K562 (cell line): ENCODE measurements around the gene MSTN. TPM values are rescaled to one million over a fixed set of nuclear protein-coding genes. Genes with fewer than 3 reads are reported as not detected.

ENCODE experiments used
- ATAC-seq: fragments of 200-7000 bp; cut with Tn5 transposase; 3 replicates; pipeline ENCODE4 v1.9.1; 2020; ENCODE audit warnings: moderate library complexity
- BruUV-seq: library from RNA; stranded (reverse); fragments of 400-500 nt; replicated peaks from 2 replicates; lab custom pipeline; 2021; lab: Mats Ljungman, UMichigan
- CTCF ChIA-PET: fragments of 300-600 bp; formaldehyde crosslinking; extraction: SDS; loops from one replicate; lab custom pipeline; 2021; ENCODE audit warnings: low intra/inter-chr PET ratio; lab: Yijun Ruan, JAX
- POLR2A ChIA-PET: fragments of 300-600, 350-650 bp; sonication (Branson Sonifier 250); formaldehyde crosslinking; extraction: SDS; loops from one replicate; lab custom pipeline; 2021; ENCODE audit warnings: antibody characterized with exemption, inconsistent platforms; lab: Yijun Ruan, JAX
- DNase-seq, 4 experiments: peaks; one replicate each; pipeline versions ENCODE4 v3.0.0 to v3.0.0-alpha.2; 2011 to 2018; ENCODE audit warnings: low spot score in 3 of 4, mixed read lengths in 3 of 4; ENCODE audit errors: extremely low read depth in 1 of 4
- FAIRE-seq: peaks from 2 replicates; lab custom pipeline; 2011; peaks lifted over from hg19 to GRCh38; lab: Jason Lieb, UNC
- H2AFZ ChIP-seq: 2 replicates; pipeline ENCODE4 v1.6.0; 2011; ENCODE audit warnings: low read depth, low read length, control low read depth, inconsistent platforms
- H3K27ac ChIP-seq: fragments of 200-600 bp; 3 replicates; pipeline ENCODE4 v1.8.0; 2011; ENCODE audit warnings: low read depth, mild to moderate bottlenecking, control low read depth, inconsistent platforms, low read length, moderate library complexity, mixed read lengths; ENCODE audit errors: extremely low read depth
- H3K27me3 ChIP-seq, 2 experiments: fragments of 300-600 bp in 1 of 2; 2 replicates in 1 of 2; 3 replicates in 1 of 2; pipeline versions ENCODE4 v1.6.0 to v1.8.0; 2011; ENCODE audit warnings: inconsistent platforms in 2 of 2, low read length in 2 of 2, mild to moderate bottlenecking in 1 of 2, mixed read lengths in 1 of 2, moderate library complexity in 1 of 2; ENCODE audit not compliant: control insufficient read depth in 2 of 2, insufficient read depth in 2 of 2
- H3K36me3 ChIP-seq: fragments of 300-600 bp; 3 replicates; pipeline ENCODE4 v1.8.0; 2011; ENCODE audit warnings: mild to moderate bottlenecking, low read length, inconsistent platforms; ENCODE audit not compliant: control insufficient read depth, insufficient read depth
- H3K4me1 ChIP-seq, 2 experiments: fragments of 200-600 bp in 1 of 2; replicated peaks in 1 of 2; 2 replicates in 1 of 2; 3 replicates in 1 of 2; pipeline versions ENCODE4 v1.5.1 to v1.8.0; 2011; ENCODE audit warnings: inconsistent platforms in 2 of 2, low read length in 2 of 2, mild to moderate bottlenecking in 1 of 2, mixed read lengths in 1 of 2, moderate library complexity in 1 of 2; ENCODE audit not compliant: control insufficient read depth in 2 of 2, insufficient read depth in 2 of 2
- H3K4me2 ChIP-seq: 2 replicates; pipeline ENCODE4 v1.6.1; 2011; ENCODE audit warnings: low read length, control low read depth, inconsistent platforms, mixed read lengths; ENCODE audit not compliant: insufficient read depth
- H3K4me3 ChIP-seq: fragments of 200-600 bp; sonication (generic), shearing (Covaris generic); 2 replicates; pipeline ENCODE4 v1.5.1; 2016; ENCODE audit warnings: control low read depth, inconsistent platforms
- H3K79me2 ChIP-seq: fragments of 200-600 bp; 3 replicates; pipeline ENCODE4 v1.8.0; 2011; ENCODE audit warnings: low read length, inconsistent platforms; ENCODE audit not compliant: control insufficient read depth, insufficient read depth
- H3K9ac ChIP-seq, 2 experiments: 2 replicates each; pipeline versions ENCODE4 v1.6.0 to v1.6.1; 2011; ENCODE audit warnings: low read depth in 2 of 2, low read length in 2 of 2, control low read depth in 1 of 2, inconsistent platforms in 1 of 2, mild to moderate bottlenecking in 1 of 2, mixed read lengths in 1 of 2; ENCODE audit not compliant: insufficient read depth in 1 of 2
- H3K9me1 ChIP-seq: one replicate; pipeline ENCODE4 v1.6.0; 2011; ENCODE audit warnings: inconsistent platforms, mild to moderate bottlenecking, low read length, moderate library complexity; ENCODE audit not compliant: control insufficient read depth, insufficient read depth
- H3K9me3 ChIP-seq: replicated peaks from 2 replicates; pipeline ENCODE4 v1.5.1; 2011; ENCODE audit warnings: low read depth, low read length, inconsistent platforms; ENCODE audit not compliant: control insufficient read depth, insufficient read depth
- H4K20me1 ChIP-seq: replicated peaks from 2 replicates; pipeline ENCODE4 v1.6.1; 2011; ENCODE audit warnings: low read length, inconsistent platforms, mixed read lengths; ENCODE audit not compliant: control insufficient read depth, insufficient read depth
- ARNT ChIP-seq, 2 experiments: fragments of 450-650 bp; IDR thresholded peaks; 2 replicates each; pipeline ENCODE4 v1.6.1; 2016; ENCODE audit warnings: mild to moderate bottlenecking in 1 of 2
- BCOR ChIP-seq: fragments of 450-650 bp; IDR thresholded peaks from 2 replicates; pipeline ENCODE4 v1.6.1; 2016
- CREBBP ChIP-seq: IDR thresholded peaks from one replicate; pipeline ENCODE4 v1.6.1; 2012; ENCODE audit warnings: low read depth, mild to moderate bottlenecking, control low read depth, inconsistent platforms, low read length
- KDM4B ChIP-seq, 2 experiments: fragments of 450-650 bp in 1 of 2; sonication (generic) in 1 of 2; IDR thresholded peaks; 2 replicates each; pipeline ENCODE4 v1.6.1; 2016 to 2017; ENCODE audit warnings: borderline replicate concordance in 2 of 2, antibody characterized with exemption in 1 of 2, low read depth in 1 of 2, mild to moderate bottlenecking in 1 of 2
- NFIC ChIP-seq: fragments of 450-650 bp; IDR thresholded peaks from 2 replicates; pipeline ENCODE4 v1.6.1; 2017; ENCODE audit warnings: mild to moderate bottlenecking, inconsistent platforms
- SP2 ChIP-seq: IDR thresholded peaks from 2 replicates; pipeline ENCODE4 v1.6.1; 2011; ENCODE audit warnings: mild to moderate bottlenecking, low read depth, low read length, moderate library complexity; ENCODE audit not compliant: poor library complexity, severe bottlenecking; ENCODE audit errors: extremely low read depth
- TAF7 ChIP-seq: fragments of 450-650 bp; IDR thresholded peaks from 2 replicates; pipeline ENCODE4 v1.6.1; 2016; ENCODE audit warnings: missing genetic modification characterization, missing compliant biosample characterization
- TCF7 ChIP-seq: sonication (generic); IDR thresholded peaks from 2 replicates; pipeline ENCODE4 v1.6.1; 2016; ENCODE audit warnings: antibody characterized with exemption, borderline replicate concordance
- WGBS: fragments of 100-300 bp; shearing (Covaris generic); methylation state at CpG from one replicate; pipeline ENCODE4 v1.1.6; 2016; ENCODE audit warnings: low coverage, mixed read lengths; ENCODE audit not compliant: insufficient coverage; ENCODE audit errors: missing lambda C conversion rate; 5-methylcytosine and 5-hydroxymethylcytosine counted together
- in situ Hi-C: fragments of 300-500 bp; cut with MboI; formaldehyde crosslinking; loops from 4 replicates; pipeline ENCODE4 v1.15.0; 2018; ENCODE audit warnings: inconsistent platforms, mixed read lengths
- intact Hi-C: fragments of 100-400 bp; cut with micrococcal nuclease; formaldehyde crosslinking; loops from 2 replicates; pipeline ENCODE4 v1.14.2; 2022
- polyA plus RNA-seq, 8 experiments: library from polyadenylated mRNA; depleted of rRNA in 4 of 8; stranded (reverse) in 5 of 8; unstranded in 3 of 8; fragments of >200 nt; fragmentation: Nextera tagmentation in 2 of 8; fragmentation: Illumina TruSeq in 1 of 8; extraction: Ambion mirVana in 2 of 8; extraction: Trizol in 1 of 8; gene quantifications; 2 replicates each; pipeline versions ENCODE4 v1.2.1 to v1.2.3, GENCODE V29; 2011 to 2014; ENCODE audit warnings: inconsistent platforms in 1 of 8, missing spikeins in 1 of 8
- total RNA-seq, 7 experiments: library from RNA; depleted of rRNA in 6 of 7; stranded (reverse); fragments of >200 nt in 6 of 7; fragmentation: Illumina TruSeq in 2 of 7; extraction: Trizol in 2 of 7; gene quantifications; 2 replicates each; pipeline versions ENCODE4 v1.2.1 to v1.2.3, GENCODE V29; 2011 to 2021; ENCODE audit warnings: low replicate concordance in 1 of 7

The MSTN gene
- total and polyA plus RNA-seq, 9 of the 15 experiments (the other 6 are each of a cell fraction or from before 2014, with no cell fraction given): not detected

DNA sequence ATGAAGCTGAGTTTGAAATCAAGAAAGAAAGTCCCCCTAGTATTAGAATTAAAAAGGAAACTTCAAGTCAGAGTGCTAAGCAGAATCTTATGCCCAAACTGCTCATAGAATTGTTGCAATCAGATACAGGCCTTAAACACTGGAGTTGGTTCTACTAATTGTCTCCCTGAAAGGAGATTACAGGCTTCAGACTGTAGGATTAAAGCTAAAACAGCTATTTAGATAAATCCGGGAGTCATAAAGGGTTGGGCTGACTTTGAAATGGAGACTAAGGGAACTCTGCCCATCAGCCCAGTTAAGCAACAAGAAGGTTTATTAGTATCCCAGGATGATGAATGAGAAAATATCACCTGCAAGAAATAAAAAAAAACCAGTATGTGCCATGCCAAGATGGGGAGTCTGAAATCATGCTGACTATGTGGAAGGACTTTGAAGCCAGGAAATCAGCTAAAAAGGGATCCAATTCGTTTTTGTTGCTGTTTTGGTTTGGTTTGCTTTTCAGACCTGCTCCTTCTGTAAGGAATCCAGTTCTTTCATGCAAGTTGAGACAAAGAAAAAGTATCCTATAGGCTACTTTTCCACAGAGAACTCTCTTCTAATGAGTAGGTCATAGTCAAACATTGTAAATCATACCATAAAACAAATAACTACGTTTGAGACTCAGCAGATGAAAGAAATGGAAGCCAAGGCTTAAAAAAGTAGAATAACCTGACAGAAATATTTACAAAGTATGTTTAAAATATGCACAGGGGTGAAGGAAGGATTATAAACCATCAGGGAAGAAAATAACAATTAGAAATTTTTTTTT is 37.6 kb upstream of the MSTN start:
- Histone ChIP-seq H3K9me1 (no peaks in the 10 kb centered on the region), H3K27ac (no peak overlapping the region), H2AFZ (no peak overlapping the region), H3K9ac (no peak overlapping the region), H4K20me1 (no peaks in the 10 kb centered on the region), H3K27me3 (no peaks in the 10 kb centered on the region), H3K9me3 (no peaks in the 10 kb centered on the region), H3K36me3 (no peaks in the 10 kb centered on the region), H3K79me2 (no peaks in the 10 kb centered on the region), H3K4me2 (no peak overlapping the region), H3K4me1 (no peaks in the 10 kb centered on the region), H3K4me3 (no peak overlapping the region)
- POLR2A ChIA-PET: interaction anchor here (0.8 kb wide), 1 partner anchor 14 kb away, joined by 3 read pairs; no protein-coding TSS in a partner anchor
- TF ChIP-seq CREBBP (no peak), BCOR (no peak), ARNT (IDR thresholded peaks at IDR 0.05) (no peak), NFIC (no peak), KDM4B (IDR thresholded peaks at IDR 0.05; ENCODE audit: borderline replicate concordance in 2 of 2, low read depth in 1 of 2) (no peak), TCF7 (no peak), TAF7 (tag) (no peak), SP2 (no peak)
- WGBS: 18% methylated on average over 3 of the region's 3 CpGs
- CTCF ChIA-PET: no interaction called here
- ATAC-seq (no peak), FAIRE-seq (no peak), DNase-seq (no peak)
- in situ Hi-C loops: loop anchor here (10.0 kb wide), 1 partner anchor 585 kb away; no protein-coding TSS in a partner anchor
- intact Hi-C loops: loop anchor here (10.0 kb wide), 1 partner anchor 705 kb away; no protein-coding TSS in a partner anchor
- no TSS peak for BruUV-seq
